HepG2 (cell line): ENCODE measurements around the gene SLX9. TPM values are rescaled to one million over a fixed set of nuclear protein-coding genes. Genes with fewer than 3 reads are reported as not detected.

ENCODE experiments used
- ATAC-seq: fragments of 200-7000 bp; cut with Tn5 transposase; 3 replicates; pipeline ENCODE4 v1.9.1; 2020; ENCODE audit warnings: mild to moderate bottlenecking, moderate library complexity
- BruUV-seq: library from RNA; stranded (reverse); fragments of 400-500 nt; replicated peaks from 2 replicates; lab custom pipeline; 2021; lab: Mats Ljungman, UMichigan
- CTCF ChIA-PET: fragments of 300-600 bp; formaldehyde crosslinking; extraction: SDS; loops from one replicate; lab custom pipeline; 2021; ENCODE audit warnings: low total read pairs, inconsistent platforms, low intra/inter-chr PET ratio; lab: Yijun Ruan, JAX
- POLR2A ChIA-PET: fragments of 350-600 bp; sonication (Branson Sonifier 250); formaldehyde crosslinking; loops from one replicate; lab custom pipeline; 2020; ENCODE audit warnings: antibody characterized with exemption, inconsistent platforms; lab: Yijun Ruan, JAX
- DNase-seq: peaks from one replicate; pipeline ENCODE4 v3.0.0-alpha.2; 2015; ENCODE audit warnings: low spot score
- FAIRE-seq: peaks from 3 replicates; lab custom pipeline; 2011; peaks lifted over from hg19 to GRCh38; lab: Jason Lieb, UNC
- H2AFZ ChIP-seq: one replicate; pipeline ENCODE4 v1.6.1; 2011; ENCODE audit warnings: low read length, inconsistent platforms
- H3K27ac ChIP-seq: fragments of 300-600 bp; 3 replicates; pipeline ENCODE4 v1.8.0; 2011; ENCODE audit warnings: mixed run types, mild to moderate bottlenecking, mixed read lengths, low read length, inconsistent platforms; ENCODE audit not compliant: insufficient read depth; ENCODE audit errors: extremely low read length
- H3K27me3 ChIP-seq, 2 experiments: fragments of 200-600 bp in 1 of 2; 2 replicates in 1 of 2; 3 replicates in 1 of 2; pipeline versions ENCODE4 v1.6.0 to v1.8.0; 2011; ENCODE audit warnings: low read length in 2 of 2, mild to moderate bottlenecking in 2 of 2, moderate library complexity in 2 of 2, inconsistent platforms in 1 of 2; ENCODE audit not compliant: insufficient read depth in 2 of 2, control insufficient read depth in 1 of 2
- H3K36me3 ChIP-seq, 2 experiments: fragments of 200-600 bp in 1 of 2; replicated peaks in 1 of 2; 2 replicates in 1 of 2; 3 replicates in 1 of 2; pipeline versions ENCODE4 v1.5.1 to v1.8.0; 2011; ENCODE audit warnings: low read length in 2 of 2, inconsistent platforms in 1 of 2; ENCODE audit not compliant: insufficient read depth in 2 of 2, control insufficient read depth in 1 of 2
- H3K4me1 ChIP-seq: 2 replicates; pipeline ENCODE4 v1.5.1; 2012; ENCODE audit warnings: low read length, inconsistent platforms; ENCODE audit not compliant: insufficient read depth
- H3K4me2 ChIP-seq: 2 replicates; pipeline ENCODE4 v1.6.0; 2011; ENCODE audit warnings: low read depth, low read length, inconsistent platforms
- H3K4me3 ChIP-seq, 3 experiments: fragments of 200-600 bp in 1 of 3; sonication (generic), shearing (Covaris generic) in 1 of 3; replicated peaks in 1 of 3; 2 replicates each; pipeline ENCODE4 v1.5.1; 2011 to 2016; ENCODE audit warnings: low read length in 3 of 3, inconsistent platforms in 2 of 3, low read depth in 2 of 3, mild to moderate bottlenecking in 2 of 3, control low read depth in 1 of 3, mixed read lengths in 1 of 3; ENCODE audit not compliant: insufficient read depth in 1 of 3
- H3K79me2 ChIP-seq: one replicate; pipeline ENCODE4 v1.6.1; 2011; ENCODE audit warnings: low read length, inconsistent platforms; ENCODE audit not compliant: insufficient read depth
- H3K9ac ChIP-seq: 2 replicates; pipeline ENCODE4 v1.6.0; 2011; ENCODE audit warnings: mild to moderate bottlenecking, low read depth, low read length, inconsistent platforms; ENCODE audit not compliant: insufficient read depth
- H3K9me3 ChIP-seq: 2 replicates; pipeline ENCODE4 v1.5.1; 2012; ENCODE audit warnings: mild to moderate bottlenecking, low read length
- H4K20me1 ChIP-seq: 2 replicates; pipeline ENCODE4 v1.6.0; 2011; ENCODE audit warnings: inconsistent platforms, mild to moderate bottlenecking, low read length, moderate library complexity; ENCODE audit not compliant: insufficient read depth
- GABPB1 ChIP-seq: IDR thresholded peaks from 2 replicates; pipeline ENCODE4 v1.6.1; 2016; ENCODE audit warnings: mild to moderate bottlenecking, missing genetic modification reagents, moderate library complexity, missing compliant biosample characterization
- ZNF510 ChIP-seq: sonication (generic); formaldehyde crosslinking; IDR thresholded peaks from 2 replicates; pipeline ENCODE4 v1.4.0; 2020; ENCODE audit warnings: low read depth, mild to moderate bottlenecking, missing genetic modification reagents
- WGBS: methylation state at CpG from one replicate; pipeline ENCODE4 v1.1.6; 2017; ENCODE audit warnings: low lambda C conversion rate; 5-methylcytosine and 5-hydroxymethylcytosine counted together
- in situ Hi-C: cut with HindIII; loops from 2 replicates; pipeline ENCODE4 v1.10.0; 2017; ENCODE audit warnings: low pct_unique_long_range_greater_than_20kb; ENCODE audit not compliant: extremely low pct_ligation_motif_present
- intact Hi-C: fragments of 100-400 bp; cut with micrococcal nuclease; formaldehyde crosslinking; loops from one replicate; pipeline ENCODE4 v1.10.0; 2022; ENCODE audit not compliant: unreplicated experiment
- polyA plus RNA-seq, 8 experiments: library from polyadenylated mRNA; depleted of rRNA in 3 of 8; stranded (reverse) in 7 of 8; unstranded in 1 of 8; fragments of >200 nt; fragmentation: Illumina TruSeq in 4 of 8; extraction: Trizol in 4 of 8; gene quantifications; 2 replicates each; pipeline versions ENCODE4 v1.2.1 to v1.2.3, GENCODE V29; 2011 to 2016; ENCODE audit warnings: low read depth in 4 of 8, missing spikeins in 1 of 8, mixed read lengths in 1 of 8; ENCODE audit not compliant: insufficient read depth in 1 of 8
- total RNA-seq, 5 experiments: library from RNA; depleted of rRNA; stranded (reverse); fragments of >200 nt; fragmentation: Illumina TruSeq; extraction: Trizol; gene quantifications; 2 replicates each; pipeline ENCODE4 v1.2.3, GENCODE V29; 2016; ENCODE audit warnings: low read depth in 1 of 5
- TF ChIP-seq, protein P1 (sequence below): sonication (generic); formaldehyde crosslinking; IDR thresholded peaks from 2 replicates; pipeline ENCODE4 v1.4.0; 2020; ENCODE audit warnings: missing genetic modification reagents
- TF ChIP-seq, protein P2 (sequence below): sonication (generic); formaldehyde crosslinking; IDR thresholded peaks from 2 replicates; pipeline ENCODE4 v1.4.0; 2020; ENCODE audit warnings: mild to moderate bottlenecking, missing genetic modification reagents

SLX9 gene
- total and polyA plus RNA-seq, 2 of the 13 experiments (the other 11 are each of a cell fraction or from before 2014, with no cell fraction given) = 21.0 to 47.1 TPM

DNA sequence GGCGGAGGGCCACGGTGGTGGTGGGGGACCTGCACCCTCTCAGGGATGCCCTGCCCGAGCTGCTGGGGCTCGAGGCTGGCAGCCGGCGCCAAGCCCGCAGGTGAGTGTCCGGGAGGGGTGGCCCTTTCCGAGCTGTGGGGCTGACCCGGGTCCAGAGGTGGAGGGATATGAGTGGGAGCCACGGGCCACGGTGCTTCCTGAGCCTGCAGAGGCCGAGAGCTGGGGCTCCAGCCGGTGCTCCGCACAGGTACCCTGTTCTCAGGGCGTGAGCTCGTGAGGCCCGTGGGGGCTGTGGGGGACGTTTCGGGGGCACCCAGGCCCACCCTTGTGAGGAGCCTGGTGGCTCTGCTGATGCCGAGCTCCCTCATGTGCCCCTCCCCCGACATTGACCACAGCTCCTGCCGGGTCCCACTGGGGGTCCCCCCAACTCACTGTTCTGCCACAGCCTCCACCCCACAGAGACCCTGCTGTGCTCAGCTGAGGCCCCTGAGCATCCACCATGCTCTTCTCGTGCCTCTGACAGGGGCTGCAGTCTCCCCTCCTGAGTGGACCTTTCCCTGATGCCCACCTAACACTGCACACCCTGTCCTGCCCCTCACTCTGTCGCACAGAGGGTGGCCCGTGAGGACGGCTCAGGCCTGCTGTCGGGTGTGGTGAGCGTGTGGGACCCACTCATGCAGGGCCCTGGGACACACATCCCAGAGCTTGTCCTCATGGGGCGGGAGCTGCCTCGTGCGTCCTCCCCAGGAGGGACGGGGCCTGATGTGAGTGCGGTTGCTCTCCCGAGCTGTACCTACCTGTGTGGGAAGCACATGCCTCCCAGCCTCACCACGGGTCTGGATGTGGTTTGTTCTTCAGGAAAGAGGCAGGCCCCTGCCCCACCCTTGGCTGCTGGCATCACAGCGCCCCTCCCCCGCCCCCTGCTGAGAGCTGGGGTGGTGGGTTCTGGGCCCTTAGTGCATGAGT lies 27.5 kb downstream of the SLX9 start:
- DNase-seq (no peak), FAIRE-seq (no peak), ATAC-seq (no peak; the same call in 1 of the 3 replicates)
- no peaks in the 10 kb centered on the region for H3K27me3 ChIP-seq
- no peak overlapping the region for H2AFZ ChIP-seq
- ChIA-PET CTCF (no interaction called here), POLR2A (no interaction called here)
- H3K9me3 ChIP-seq = no peaks in the 10 kb centered on the region
- H3K79me2 ChIP-seq = peaks cover 11% of the 10 kb centered on the region
- no peak overlapping the region for H3K4me2 ChIP-seq
- no peak overlapping the region for H3K9ac ChIP-seq
- TF ChIP-seq ZNF510 (CRISPR knock-in tag) (no peak), GABPB1 (no peak)
- TF ChIP-seq, protein P1, sequence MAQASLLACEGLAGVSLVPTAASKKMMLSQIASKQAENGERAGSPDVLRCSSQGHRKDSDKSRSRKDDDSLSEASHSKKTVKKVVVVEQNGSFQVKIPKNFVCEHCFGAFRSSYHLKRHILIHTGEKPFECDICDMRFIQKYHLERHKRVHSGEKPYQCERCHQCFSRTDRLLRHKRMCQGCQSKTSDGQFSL (CRISPR knock-in tag) = no peak
- TF ChIP-seq, protein P2, sequence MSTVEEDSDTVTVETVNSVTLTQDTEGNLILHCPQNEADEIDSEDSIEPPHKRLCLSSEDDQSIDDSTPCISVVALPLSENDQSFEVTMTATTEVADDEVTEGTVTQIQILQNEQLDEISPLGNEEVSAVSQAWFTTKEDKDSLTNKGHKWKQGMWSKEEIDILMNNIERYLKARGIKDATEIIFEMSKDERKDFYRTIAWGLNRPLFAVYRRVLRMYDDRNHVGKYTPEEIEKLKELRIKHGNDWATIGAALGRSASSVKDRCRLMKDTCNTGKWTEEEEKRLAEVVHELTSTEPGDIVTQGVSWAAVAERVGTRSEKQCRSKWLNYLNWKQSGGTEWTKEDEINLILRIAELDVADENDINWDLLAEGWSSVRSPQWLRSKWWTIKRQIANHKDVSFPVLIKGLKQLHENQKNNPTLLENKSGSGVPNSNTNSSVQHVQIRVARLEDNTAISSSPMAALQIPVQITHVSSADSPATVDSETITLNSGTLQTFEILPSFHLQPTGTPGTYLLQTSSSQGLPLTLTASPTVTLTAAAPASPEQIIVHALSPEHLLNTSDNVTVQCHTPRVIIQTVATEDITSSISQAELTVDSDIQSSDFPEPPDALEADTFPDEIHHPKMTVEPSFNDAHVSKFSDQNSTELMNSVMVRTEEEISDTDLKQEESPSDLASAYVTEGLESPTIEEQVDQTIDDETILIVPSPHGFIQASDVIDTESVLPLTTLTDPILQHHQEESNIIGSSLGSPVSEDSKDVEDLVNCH (CRISPR knock-in tag) = no peak
- BruUV-seq = no TSS peak
- 89% methylated on average over 9 of the region's 38 CpGs for WGBS
- in situ Hi-C loops = no loop called here
- intact Hi-C loops = no loop called here
- peaks cover 11% of the 10 kb centered on the region for H3K4me1 ChIP-seq
- H4K20me1 ChIP-seq = no peaks in the 10 kb centered on the region
- no peak overlapping the region for H3K27ac ChIP-seq
- no peak overlapping the region for H3K4me3 ChIP-seq
- H3K36me3 ChIP-seq = peaks cover 18 to 54% of the 10 kb centered on the region in 2 experiments
